ENCODE results near the gene CBY1.

CBY1 gene

DNA sequence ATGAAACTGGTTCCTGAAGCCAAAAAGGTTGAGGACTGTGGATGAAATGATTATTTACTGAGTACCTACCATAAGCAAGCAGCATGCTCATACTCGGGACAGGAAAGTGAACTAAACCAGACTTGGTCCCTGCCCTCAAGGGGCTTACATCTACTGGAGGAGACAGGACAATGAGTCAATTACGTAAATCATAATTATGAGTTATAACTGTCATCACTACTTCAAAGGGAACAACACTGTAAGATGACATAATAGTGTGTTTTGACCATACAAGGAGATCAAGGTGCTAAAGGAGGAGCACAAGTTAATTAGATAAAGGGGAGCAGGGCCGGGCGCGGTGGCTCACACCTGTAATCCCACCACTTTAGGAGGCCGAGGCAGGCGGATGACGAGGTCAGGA is 2.7 kb upstream of the CBY1 start:
- no peaks in the 10 kb centered on the region for H3K9me3 Mint-ChIP-seq
- H3K4me1 Mint-ChIP-seq, result peaks cover 13% of the 10 kb centered on the region
- peak overlapping the region in 2 of 3 experiments; percentile 23 to 85 for H3K27ac Mint-ChIP-seq
- H3K4me3 Mint-ChIP-seq, result peak overlapping the region; percentile 72 to 80 (median 77)
- TF ChIP-seq, protein P1, sequence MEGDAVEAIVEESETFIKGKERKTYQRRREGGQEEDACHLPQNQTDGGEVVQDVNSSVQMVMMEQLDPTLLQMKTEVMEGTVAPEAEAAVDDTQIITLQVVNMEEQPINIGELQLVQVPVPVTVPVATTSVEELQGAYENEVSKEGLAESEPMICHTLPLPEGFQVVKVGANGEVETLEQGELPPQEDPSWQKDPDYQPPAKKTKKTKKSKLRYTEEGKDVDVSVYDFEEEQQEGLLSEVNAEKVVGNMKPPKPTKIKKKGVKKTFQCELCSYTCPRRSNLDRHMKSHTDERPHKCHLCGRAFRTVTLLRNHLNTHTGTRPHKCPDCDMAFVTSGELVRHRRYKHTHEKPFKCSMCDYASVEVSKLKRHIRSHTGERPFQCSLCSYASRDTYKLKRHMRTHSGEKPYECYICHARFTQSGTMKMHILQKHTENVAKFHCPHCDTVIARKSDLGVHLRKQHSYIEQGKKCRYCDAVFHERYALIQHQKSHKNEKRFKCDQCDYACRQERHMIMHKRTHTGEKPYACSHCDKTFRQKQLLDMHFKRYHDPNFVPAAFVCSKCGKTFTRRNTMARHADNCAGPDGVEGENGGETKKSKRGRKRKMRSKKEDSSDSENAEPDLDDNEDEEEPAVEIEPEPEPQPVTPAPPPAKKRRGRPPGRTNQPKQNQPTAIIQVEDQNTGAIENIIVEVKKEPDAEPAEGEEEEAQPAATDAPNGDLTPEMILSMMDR (IDR thresholded peaks at IDR 0.05; ENCODE audit: unreplicated experiment in 3 of 3), result no peak
- H3K27me3 Mint-ChIP-seq (ENCODE audit: low read depth), result no peaks in the 10 kb centered on the region
- peaks cover 21% of the 10 kb centered on the region for H3K36me3 Mint-ChIP-seq (ENCODE audit: low read depth)

DNA sequence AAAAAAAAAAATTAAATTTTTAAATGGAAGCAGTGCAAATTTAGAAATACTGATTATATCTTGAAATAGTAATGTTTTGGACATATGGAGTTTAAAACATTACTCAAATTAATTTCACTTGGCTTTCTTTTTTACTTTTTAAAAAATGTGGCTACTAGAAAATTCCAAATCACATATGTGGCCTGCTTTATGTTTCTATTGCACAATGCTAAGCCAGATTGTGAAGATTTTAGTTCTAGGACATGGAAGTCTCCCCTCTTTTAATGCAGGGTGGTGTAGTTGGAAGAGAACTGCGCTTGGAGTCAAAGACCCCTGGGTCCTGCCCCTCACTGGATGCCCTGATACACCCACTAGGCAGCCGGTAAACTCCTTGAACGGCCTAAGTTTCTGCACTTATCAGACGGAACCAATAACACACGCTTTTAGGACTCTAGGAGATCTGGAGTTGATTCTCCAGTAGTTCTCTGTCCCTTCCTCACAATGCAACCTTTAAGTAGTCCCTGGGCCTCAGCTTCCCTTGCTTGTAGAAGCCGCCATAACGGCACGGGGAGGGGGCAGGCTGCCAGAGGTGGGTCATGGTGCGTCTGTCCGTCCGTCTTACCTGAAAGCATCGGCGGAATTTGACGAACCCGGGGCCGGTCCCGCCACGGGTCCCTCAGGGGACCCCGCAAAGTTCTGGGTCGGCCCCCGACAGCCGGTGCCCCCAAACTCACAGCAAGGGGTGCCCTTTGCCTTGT is 751 bp upstream of the CBY1 start:
- no peaks in the 10 kb centered on the region for H3K9me3 Mint-ChIP-seq
- peaks cover 13% of the 10 kb centered on the region for H3K4me1 Mint-ChIP-seq
- H3K27ac Mint-ChIP-seq, result peak overlapping the region; percentile 100
- H3K4me3 Mint-ChIP-seq, result peak overlapping the region; percentile 96 to 99 (median 98)
- peaks cover 10% of the 10 kb centered on the region for H3K36me3 Mint-ChIP-seq (ENCODE audit: low read depth)
- TF ChIP-seq, protein P1 (IDR thresholded peaks at IDR 0.05; ENCODE audit: unreplicated experiment in 3 of 3), result no peak
- no peaks in the 10 kb centered on the region for H3K27me3 Mint-ChIP-seq (ENCODE audit: low read depth)

DNA sequence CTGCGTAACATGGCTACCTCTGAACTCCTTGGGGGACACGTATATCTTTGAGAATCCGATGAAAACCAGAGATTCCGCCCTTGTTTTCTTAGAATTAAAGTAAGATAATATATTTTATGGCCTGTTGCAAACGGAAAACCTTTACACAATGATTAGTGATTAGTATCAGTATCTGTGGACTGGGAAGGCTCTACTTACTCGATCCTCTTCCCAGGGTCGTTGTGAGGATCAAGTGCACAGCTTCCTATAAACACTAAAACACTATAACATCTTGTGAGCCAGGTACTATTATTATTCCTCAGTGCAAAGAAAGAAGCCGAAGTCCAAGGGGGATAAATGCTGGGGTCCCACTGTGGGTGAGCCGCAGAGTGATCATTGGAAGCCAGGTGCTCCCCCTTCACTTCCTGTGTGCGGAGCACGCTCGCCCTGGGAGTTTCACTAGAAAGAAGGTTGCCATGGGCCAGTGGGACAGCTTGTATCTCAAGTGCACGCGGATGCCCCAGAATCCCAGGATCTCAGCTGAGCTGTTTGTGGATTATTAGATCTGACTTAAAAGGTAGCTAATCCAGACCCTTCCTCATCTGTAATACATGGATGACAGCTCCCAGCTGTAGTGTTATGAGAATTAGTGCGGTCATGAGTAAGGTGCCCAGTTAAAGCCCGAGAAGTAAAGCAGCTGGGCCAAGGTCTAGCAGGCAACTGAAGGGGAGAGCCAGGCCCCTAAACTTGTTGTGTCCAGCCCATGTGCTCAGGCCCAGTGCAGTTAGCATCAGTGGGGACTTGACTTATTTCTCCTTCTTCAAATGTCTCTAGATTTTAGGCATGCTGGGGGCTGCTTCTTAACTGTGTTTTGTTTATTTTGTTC is 839 bp downstream of the CBY1 start:
- peak overlapping the region; percentile 96 to 99 (median 98) for H3K4me3 Mint-ChIP-seq
- H3K4me1 Mint-ChIP-seq, result peaks cover 13% of the 10 kb centered on the region
- peak overlapping the region; percentile 100 for H3K27ac Mint-ChIP-seq
- peaks cover 9% of the 10 kb centered on the region for H3K36me3 Mint-ChIP-seq (ENCODE audit: low read depth)
- TF ChIP-seq, protein P1 (IDR thresholded peaks at IDR 0.05; ENCODE audit: unreplicated experiment in 3 of 3), result no peak
- no peaks in the 10 kb centered on the region for H3K9me3 Mint-ChIP-seq
- H3K27me3 Mint-ChIP-seq (ENCODE audit: low read depth), result no peaks in the 10 kb centered on the region

DNA sequence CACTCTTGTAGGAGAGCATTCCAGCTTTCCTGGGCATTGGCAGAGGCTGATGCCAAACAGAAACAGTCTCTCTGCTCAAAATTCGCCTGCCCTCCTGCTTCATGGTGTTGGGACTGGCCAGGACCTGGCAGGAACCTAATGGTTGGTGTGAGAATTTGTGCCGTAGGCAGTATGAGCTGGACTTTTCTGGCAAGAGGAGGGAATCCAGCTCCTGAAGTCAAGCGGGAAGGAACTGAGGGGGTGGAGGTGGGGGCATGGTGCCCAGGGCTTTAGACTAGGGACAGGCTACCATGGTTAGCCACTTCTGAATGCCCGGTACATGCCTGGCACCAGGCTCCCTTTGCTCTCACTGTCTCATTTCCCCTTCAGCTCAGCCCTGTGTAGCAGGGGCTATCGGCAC is 18.4 kb downstream of the CBY1 start:
- Mint-ChIP-seq H3K27ac (no peak overlapping the region), H3K4me3 (no peak overlapping the region), H3K27me3 (ENCODE audit: low read depth) (no peaks in the 10 kb centered on the region), H3K4me1 (no peaks in the 10 kb centered on the region), H3K9me3 (no peaks in the 10 kb centered on the region), H3K36me3 (ENCODE audit: low read depth) (peaks cover 44% of the 10 kb centered on the region)
- TF ChIP-seq, protein P1 (IDR thresholded peaks at IDR 0.05; ENCODE audit: unreplicated experiment in 3 of 3), result no peak

DNA sequence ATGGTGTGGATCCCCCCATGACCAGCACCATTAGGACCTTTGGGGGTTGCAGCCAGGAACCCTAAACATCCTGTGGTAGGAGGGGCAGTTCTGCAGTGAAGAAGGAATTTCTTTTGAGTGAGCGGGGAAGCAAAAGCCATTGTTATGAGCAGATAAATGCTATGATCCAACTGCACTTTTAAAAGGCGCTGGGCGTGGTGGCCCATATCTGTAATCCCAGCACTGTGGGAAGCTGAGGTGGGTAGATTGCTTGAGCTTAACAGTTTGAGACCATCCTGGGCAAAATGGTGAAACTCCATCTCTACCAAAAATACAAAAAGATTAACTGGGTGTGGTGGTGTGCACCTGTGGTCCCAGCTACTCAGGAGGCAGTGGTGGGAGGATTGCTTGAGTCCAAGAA is 19.4 kb downstream of the CBY1 start:
- TF ChIP-seq, protein P1 (IDR thresholded peaks at IDR 0.05; ENCODE audit: unreplicated experiment in 3 of 3), result no peak
- Mint-ChIP-seq H3K4me3 (no peak overlapping the region), H3K27ac (no peak overlapping the region), H3K9me3 (no peaks in the 10 kb centered on the region), H3K4me1 (no peaks in the 10 kb centered on the region), H3K27me3 (ENCODE audit: low read depth) (no peaks in the 10 kb centered on the region), H3K36me3 (ENCODE audit: low read depth) (peaks cover 38% of the 10 kb centered on the region)

Data from nephron (organoid).